Caco-2 (cell line): ENCODE data around the gene CLINT1. TPM values are rescaled to one million over a fixed set of nuclear protein-coding genes. Genes with fewer than 3 reads are reported as not detected.

Source experiments
- BruUV-seq: library from RNA; stranded (reverse); fragments of 400-500 nt; replicated peaks from 2 replicates; lab custom pipeline; 2021; lab: Mats Ljungman, UMichigan
- CTCF ChIA-PET: fragments of 300-600 bp; sonication (Branson Sonifier 250); formaldehyde crosslinking; loops from one replicate; lab custom pipeline; 2022; ENCODE audit warnings: antibody characterized with exemption; lab: Charles Lee
- POLR2A ChIA-PET: fragments of 300-600 bp; sonication (Branson Sonifier 250); formaldehyde crosslinking; loops from one replicate; lab custom pipeline; 2022; ENCODE audit warnings: antibody characterized with exemption; lab: Charles Lee
- DNase-seq, 2 experiments: peaks; one replicate each; pipeline versions ENCODE4 v3.0.0 to v3.0.0-alpha.2; 2020 to 2022
- H3K27me3 ChIP-seq: replicated peaks from 2 replicates; pipeline ENCODE4 v1.6.0; 2011; ENCODE audit warnings: low read length; ENCODE audit not compliant: control insufficient read depth, insufficient read depth
- H3K36me3 ChIP-seq: 2 replicates; pipeline ENCODE4 v1.5.1; 2011; ENCODE audit warnings: low read length; ENCODE audit not compliant: control insufficient read depth, insufficient read depth
- H3K4me1 ChIP-seq: fragments of 250-450 bp; sonication (Bioruptor Pico); 2 replicates; pipeline ENCODE4 v1.5.1; 2020; ENCODE audit warnings: mild to moderate bottlenecking
- H3K4me3 ChIP-seq: 2 replicates; pipeline ENCODE4 v1.5.1; 2011; ENCODE audit warnings: low read depth, mild to moderate bottlenecking, control low read depth, low read length
- H3K9me3 ChIP-seq: fragments of 250-450 bp; sonication (Bioruptor Pico); 2 replicates; pipeline ENCODE4 v1.5.1; 2020; ENCODE audit warnings: mild to moderate bottlenecking, moderate library complexity
- H3K27ac Mint-ChIP-seq: one replicate; pipeline ENCODE4 v1.8.0; 2022; ENCODE audit warnings: mixed read lengths; ENCODE audit not compliant: unreplicated experiment
- H3K27me3 Mint-ChIP-seq: one replicate; pipeline ENCODE4 v1.8.0; 2022; ENCODE audit warnings: mixed read lengths; ENCODE audit not compliant: insufficient read depth, unreplicated experiment
- H3K36me3 Mint-ChIP-seq: one replicate; pipeline ENCODE4 v1.8.0; 2022; ENCODE audit warnings: mild to moderate bottlenecking, mixed read lengths; ENCODE audit not compliant: insufficient read depth, unreplicated experiment
- H3K4me1 Mint-ChIP-seq: one replicate; pipeline ENCODE4 v1.8.0; 2022; ENCODE audit warnings: low read depth, mixed read lengths; ENCODE audit not compliant: unreplicated experiment
- H3K4me3 Mint-ChIP-seq: one replicate; pipeline ENCODE4 v1.8.0; 2022; ENCODE audit warnings: mild to moderate bottlenecking, moderate library complexity, mixed read lengths; ENCODE audit not compliant: unreplicated experiment
- H3K9me3 Mint-ChIP-seq: one replicate; pipeline ENCODE4 v1.8.0; 2022; ENCODE audit warnings: mixed read lengths; ENCODE audit not compliant: unreplicated experiment
- CTCF ChIP-seq, 2 experiments: fragments of 200-600 bp in 1 of 2; IDR thresholded peaks; 1 replicate in 1 of 2; 2 replicates in 1 of 2; pipeline versions ENCODE4 v1.5.1 to v1.8.0; 2011 to 2022; ENCODE audit warnings: antibody characterized with exemption in 1 of 2, control low read depth in 1 of 2, inconsistent platforms in 1 of 2, low read depth in 1 of 2, low read length in 1 of 2, mild to moderate bottlenecking in 1 of 2, moderate library complexity in 1 of 2; ENCODE audit not compliant: insufficient read depth in 1 of 2, severe bottlenecking in 1 of 2, unreplicated experiment in 1 of 2
- intact Hi-C: fragments of 100-400 bp; cut with micrococcal nuclease; formaldehyde crosslinking; loops from one replicate; pipeline ENCODE4 v1.10.0; 2022; ENCODE audit not compliant: unreplicated experiment
- total RNA-seq: library from RNA; stranded (reverse); gene quantifications from 2 replicates; pipeline ENCODE4 v1.2.3, GENCODE V29; 2022

The CLINT1 gene
- total RNA-seq, 1 experiment from 2014 or later: 88.7 TPM

GRCh38 chr5:157864067-157864466 is 5.1 kb upstream of the CLINT1 start:
- Mint-ChIP-seq H3K27ac (peak overlapping the region; percentile 40), H3K4me1 (peaks cover 52% of the 10 kb centered on the region), H3K9me3 (no peaks in the 10 kb centered on the region), H3K36me3 (peaks cover 9% of the 10 kb centered on the region), H3K27me3 (no peaks in the 10 kb centered on the region), H3K4me3 (no peak overlapping the region)
- H3K4me1 ChIP-seq: peaks cover 38% of the 10 kb centered on the region
- TF ChIP-seq CTCF (IDR thresholded peaks at IDR 0.05; ENCODE audit: insufficient read depth in 1 of 2, low read depth in 1 of 2, low read length in 1 of 2, severe bottlenecking in 1 of 2, unreplicated experiment in 1 of 2): no peak
- H3K27me3 ChIP-seq: no peaks in the 10 kb centered on the region
- no peak overlapping the region for H3K4me3 ChIP-seq
- no peaks in the 10 kb centered on the region for H3K36me3 ChIP-seq
- no peaks in the 10 kb centered on the region for H3K9me3 ChIP-seq
- DNase-seq: no peak
- intact Hi-C loops: no loop called here
- ChIA-PET CTCF (interaction anchor here (0.5 kb wide), 1 partner anchor 91 kb away, joined by 3 read pairs; no protein-coding TSS in a partner anchor), POLR2A (no interaction called here)
- BruUV-seq: no TSS peak

GRCh38 chr5:157862183-157862851 is 3.4 kb upstream of the CLINT1 start:
- no peaks in the 10 kb centered on the region for H3K36me3 ChIP-seq
- intact Hi-C loops: no loop called here
- no peaks in the 10 kb centered on the region for H3K9me3 ChIP-seq
- no TSS peak for BruUV-seq
- no peaks in the 10 kb centered on the region for H3K27me3 Mint-ChIP-seq
- H3K4me1 Mint-ChIP-seq: peaks cover 42% of the 10 kb centered on the region
- no peak for TF ChIP-seq CTCF (IDR thresholded peaks at IDR 0.05; ENCODE audit: insufficient read depth in 1 of 2, low read depth in 1 of 2, low read length in 1 of 2, severe bottlenecking in 1 of 2, unreplicated experiment in 1 of 2)
- H3K27me3 ChIP-seq: no peaks in the 10 kb centered on the region
- H3K4me1 ChIP-seq: peaks cover 38% of the 10 kb centered on the region
- no peaks in the 10 kb centered on the region for H3K9me3 Mint-ChIP-seq
- DNase-seq: no peak
- ChIA-PET POLR2A (no interaction called here), CTCF (no interaction called here)
- H3K36me3 Mint-ChIP-seq: peaks cover 18% of the 10 kb centered on the region
- H3K4me3 Mint-ChIP-seq: no peak overlapping the region
- no peak overlapping the region for H3K4me3 ChIP-seq
- H3K27ac Mint-ChIP-seq: no peak overlapping the region

GRCh38 chr5:157860898-157861890 is 2.2 kb upstream of the CLINT1 start:
- Mint-ChIP-seq H3K27me3 (no peaks in the 10 kb centered on the region), H3K9me3 (no peaks in the 10 kb centered on the region), H3K27ac (peak overlapping the region; percentile 37), H3K4me1 (peaks cover 31% of the 10 kb centered on the region), H3K4me3 (peak overlapping the region; percentile 45), H3K36me3 (peaks cover 18% of the 10 kb centered on the region)
- peak; percentile 47 to 53 for DNase-seq
- TF ChIP-seq CTCF (IDR thresholded peaks at IDR 0.05; ENCODE audit: insufficient read depth in 1 of 2, low read depth in 1 of 2, low read length in 1 of 2, severe bottlenecking in 1 of 2, unreplicated experiment in 1 of 2): no peak
- intact Hi-C loops: no loop called here
- no peak overlapping the region for H3K4me3 ChIP-seq
- CTCF ChIA-PET: interaction anchor here (0.7 to 2.0 kb wide), 3 partner anchors 88 to 133 kb away, joined by 4 to 7 read pairs (median 6); no protein-coding TSS in a partner anchor
- H3K36me3 ChIP-seq: no peaks in the 10 kb centered on the region
- no TSS peak for BruUV-seq
- H3K9me3 ChIP-seq: no peaks in the 10 kb centered on the region
- peaks cover 33% of the 10 kb centered on the region for H3K4me1 ChIP-seq
- H3K27me3 ChIP-seq: no peaks in the 10 kb centered on the region
- POLR2A ChIA-PET: interaction anchor here (0.6 kb wide), 2 partner anchors 117 to 1386 kb away, joined by 6 to 11 read pairs; no protein-coding TSS in a partner anchor
